ENCODE measurements around the gene ZEB1. TPM values are rescaled to one million over a fixed set of nuclear protein-coding genes. Genes with fewer than 3 reads are reported as not detected.
A peak's percentile ranks its signal among the peaks of the same experiment; 100 is the strongest.

ZEB1 gene
- total RNA-seq, result 100 to 1,000 TPM in 1 of 8 experiments, 10 to 100 TPM in 7; 14.8 to 104 (median 50.3) TPM

DNA sequence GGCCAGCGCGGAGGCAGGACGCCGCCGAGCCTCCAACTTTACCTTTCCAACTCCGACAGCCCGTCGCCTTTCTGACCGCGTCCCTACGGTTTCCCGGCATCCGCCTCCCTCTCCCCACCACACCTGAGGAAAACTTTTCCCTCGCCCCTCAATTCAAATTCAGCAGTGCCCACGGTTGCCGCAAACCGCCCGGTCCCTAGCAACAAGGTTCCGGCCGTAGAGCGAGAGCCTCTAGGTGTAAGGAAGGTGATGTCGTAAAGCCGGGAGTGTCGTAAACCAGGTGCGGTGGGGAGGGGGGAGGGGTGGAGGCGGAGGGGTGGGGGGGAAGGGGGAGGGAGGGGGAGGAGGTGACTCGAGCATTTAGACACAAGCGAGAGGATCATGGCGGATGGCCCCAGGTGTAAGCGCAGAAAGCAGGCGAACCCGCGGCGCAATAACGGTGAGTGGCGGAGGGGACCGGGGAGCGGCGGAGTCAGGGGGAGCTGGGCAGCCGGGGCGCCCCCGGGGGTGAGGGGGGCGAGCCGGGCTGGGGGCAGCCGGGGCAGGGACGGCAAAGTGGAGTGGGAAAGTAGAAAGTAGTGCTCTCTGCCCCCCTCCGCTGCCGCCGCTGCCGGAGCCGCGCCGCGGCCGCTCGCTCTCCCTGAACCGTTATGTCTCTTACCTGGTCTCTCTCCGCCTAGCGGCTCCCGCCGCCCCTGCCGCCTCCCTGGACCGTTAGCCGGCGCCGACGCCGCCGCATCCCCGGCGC, at the start of gene ZEB1:
Gene ZEB1, plus strand, starts transcription at position 363 of the 748 bp plus-strand sequence. Its CDS starts 19 bp downstream, at position 382.
- in situ Hi-C loops (cut with MboI; ENCODE audit: low pct_unique_long_range_greater_than_20kb in 2 of 9, low sequenced_read_pairs in 9 of 9, unreplicated experiment in 9 of 9), result loop anchor here in 2 of 9 experiments (25.0 kb wide), 1 partner anchor 532 kb away; no protein-coding TSS in a partner anchor
- ATAC-seq (replicated peaks in 6 of 8), result peak; percentile 60 to 82 (median 68)
- WGBS, 10 experiments, result 0 to 5% methylated on average over 2 to 4 of the region's 71 CpGs; no CpG with 5 or more reads in 8 of the 10 experiments
- Histone ChIP-seq H3K4me3 (peak within 1 kb of the TSS; percentile 88 to 100 (median 99)), H3K4me1 (replicated peaks in 1 of 2) (peaks cover 8 to 9% of the 10 kb centered on the region in 2 donors), H3K27ac (peak within 1 kb of the TSS; percentile 75 to 84)

DNA sequence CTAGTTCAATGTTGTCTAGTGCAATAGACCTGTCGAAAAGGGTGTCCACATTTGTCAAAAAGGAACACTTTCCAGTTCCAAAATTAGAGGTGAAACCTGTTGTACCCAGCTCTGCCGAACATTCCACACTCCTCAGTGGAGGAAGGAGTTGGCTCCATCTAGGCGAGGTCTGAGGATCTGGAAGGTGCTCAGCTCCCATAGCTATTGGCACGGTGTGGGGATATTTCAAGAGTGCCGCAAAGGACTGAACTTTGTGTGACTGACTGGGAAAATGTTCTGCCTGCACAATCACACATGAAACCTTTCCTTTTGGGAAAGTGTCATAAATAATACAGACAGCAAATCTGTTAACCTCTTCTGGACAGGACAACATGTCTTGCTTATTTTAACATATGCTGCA, 48.1 kb upstream of the ZEB1 start:
- in situ Hi-C loops (cut with MboI; ENCODE audit: low pct_unique_long_range_greater_than_20kb in 2 of 9, low sequenced_read_pairs in 9 of 9, unreplicated experiment in 9 of 9), result no loop called here
- WGBS, 10 experiments, result 67 to 100% (median 91%) methylated on average over 1 to 5 of the region's 5 CpGs; no CpG with 5 or more reads in 2 of the 10 experiments

DNA sequence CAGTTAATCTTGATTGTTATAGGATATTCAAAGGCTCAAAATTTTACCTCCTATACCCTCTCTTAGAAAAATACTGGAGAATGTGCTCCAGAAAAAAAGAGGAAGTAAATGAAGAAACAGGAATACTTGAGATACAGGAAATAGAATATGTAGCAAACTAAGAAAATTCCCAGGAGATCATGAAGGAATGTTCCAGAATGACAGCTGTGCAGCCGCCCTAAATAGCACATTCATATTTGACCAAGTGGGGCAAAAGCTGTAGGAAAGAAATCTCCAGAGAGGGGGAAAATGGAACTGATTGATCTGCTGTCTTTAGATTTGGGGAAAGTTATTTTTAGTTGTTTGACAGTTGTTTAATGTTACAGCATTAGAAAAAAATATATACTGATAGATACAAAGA, 46.2 kb upstream of the ZEB1 start:
- 71 to 100% (median 100%) methylated on average over 1 of the region's 1 CpG; no CpG with 5 or more reads in 1 of the 10 experiments for WGBS, 10 experiments

More for the DNA sequence above, 48.1 kb upstream of the ZEB1 start:
- no peak for ATAC-seq (replicated peaks in 6 of 8)
- Histone ChIP-seq H3K4me1 (replicated peaks in 1 of 2) (peaks cover 3 to 11% of the 10 kb centered on the region in 2 donors), H3K4me3 (no peak overlapping the region), H3K27ac (no peak overlapping the region)

DNA sequence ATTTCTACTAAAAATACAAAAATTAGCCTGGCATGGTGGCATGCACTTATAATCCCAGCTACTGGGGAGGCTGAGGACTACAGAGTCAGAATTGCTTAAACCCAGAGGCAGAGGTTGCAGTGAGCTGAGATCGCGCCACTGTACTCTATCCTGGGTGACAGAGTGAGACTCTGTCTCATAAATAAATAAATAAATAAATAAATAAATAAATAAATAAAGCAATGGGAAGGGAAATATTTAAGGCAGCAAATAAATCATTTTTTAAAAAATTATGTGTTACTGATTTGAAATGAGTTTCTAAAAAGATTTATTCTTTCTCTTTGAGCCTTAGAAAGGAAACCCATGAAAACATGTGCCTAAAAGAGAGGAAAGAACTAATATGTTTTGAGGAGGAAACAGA, 45.2 kb upstream of the ZEB1 start:
- WGBS, 10 experiments, result 92 to 100% (median 100%) methylated on average over 2 of the region's 2 CpGs; no CpG with 5 or more reads in 5 of the 10 experiments
- no peak for ATAC-seq (replicated peaks in 6 of 8)
- in situ Hi-C loops (cut with MboI; ENCODE audit: low pct_unique_long_range_greater_than_20kb in 2 of 9, low sequenced_read_pairs in 9 of 9, unreplicated experiment in 9 of 9), result no loop called here
- peaks cover 2 to 4% of the 10 kb centered on the region in 2 donors for H3K4me1 ChIP-seq (replicated peaks in 1 of 2)
- no peak overlapping the region for H3K4me3 ChIP-seq
- no peak overlapping the region for H3K27ac ChIP-seq

More for the DNA sequence above, 46.2 kb upstream of the ZEB1 start:
- no peak overlapping the region for H3K4me3 ChIP-seq
- H3K27ac ChIP-seq, result no peak overlapping the region
- ATAC-seq (replicated peaks in 6 of 8), result no peak
- in situ Hi-C loops (cut with MboI; ENCODE audit: low pct_unique_long_range_greater_than_20kb in 2 of 9, low sequenced_read_pairs in 9 of 9, unreplicated experiment in 9 of 9), result no loop called here
- peaks cover 3 to 11% of the 10 kb centered on the region in 2 donors for H3K4me1 ChIP-seq (replicated peaks in 1 of 2)

DNA sequence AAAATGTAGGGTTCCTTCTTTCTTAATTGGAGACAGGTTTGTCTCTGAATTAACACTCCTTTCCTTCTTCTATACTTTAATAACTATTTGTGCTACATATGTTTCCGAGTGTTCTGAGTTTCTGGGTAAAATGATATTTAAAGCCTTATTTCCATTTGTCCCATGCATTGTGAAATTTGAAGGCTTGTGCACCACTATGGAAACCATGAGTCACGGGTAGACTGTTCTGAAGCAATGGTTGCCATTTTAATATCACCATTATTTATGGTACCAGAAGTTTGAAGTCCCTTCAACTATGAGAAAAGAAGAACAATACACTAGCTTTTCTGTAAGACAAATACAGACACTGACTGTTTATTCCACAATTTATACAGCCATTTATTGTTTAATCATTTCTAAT, 44.7 kb upstream of the ZEB1 start:
- ATAC-seq (replicated peaks in 6 of 8), result no peak
- WGBS, 10 experiments, result 38 to 100% (median 83%) methylated on average over 1 to 2 of the region's 2 CpGs; no CpG with 5 or more reads in 1 of the 10 experiments
- H3K4me3 ChIP-seq, result no peak overlapping the region
- no peak overlapping the region for H3K27ac ChIP-seq
- in situ Hi-C loops (cut with MboI; ENCODE audit: low pct_unique_long_range_greater_than_20kb in 2 of 9, low sequenced_read_pairs in 9 of 9, unreplicated experiment in 9 of 9), result no loop called here
- H3K4me1 ChIP-seq (replicated peaks in 1 of 2), result no peaks in the 10 kb centered on the region

DNA sequence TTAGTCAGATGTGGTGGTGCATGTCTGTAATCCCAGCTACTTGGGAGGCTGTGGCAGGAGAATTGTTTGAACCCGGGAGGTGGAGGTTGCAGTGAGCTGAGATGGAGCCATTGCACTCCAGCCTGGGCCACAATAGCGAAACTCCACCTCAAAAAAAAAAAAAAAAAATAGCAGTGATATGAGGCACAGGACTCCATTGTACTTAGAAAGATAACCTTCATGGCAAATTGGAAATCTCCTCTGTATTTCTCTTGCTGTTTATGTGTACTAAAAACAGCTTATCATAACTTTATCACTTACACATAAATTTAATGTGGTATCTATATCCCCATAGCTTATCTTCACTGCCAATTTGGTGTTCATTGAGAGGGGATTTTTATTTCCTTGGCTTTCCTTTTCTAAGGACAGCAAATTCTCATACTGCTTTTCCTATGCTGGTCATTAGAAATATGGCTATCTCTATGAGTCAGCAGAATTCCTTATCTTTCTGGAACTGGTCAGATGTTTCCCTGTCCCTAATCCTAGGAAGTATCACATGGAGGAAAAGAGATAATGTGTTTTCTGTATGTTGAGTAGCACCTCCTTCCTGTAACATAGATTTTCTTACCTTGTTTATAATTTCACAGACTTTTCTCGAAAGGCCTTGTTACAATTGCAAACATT, 40.6 kb upstream of the ZEB1 start:
- WGBS, 10 experiments, result 77 to 100% (median 93%) methylated on average over 1 to 3 of the region's 3 CpGs; no CpG with 5 or more reads in 1 of the 10 experiments
- no peak overlapping the region for H3K27ac ChIP-seq
- no peak overlapping the region for H3K4me3 ChIP-seq
- H3K4me1 ChIP-seq (replicated peaks in 1 of 2), result no peaks in the 10 kb centered on the region
- in situ Hi-C loops (cut with MboI; ENCODE audit: low pct_unique_long_range_greater_than_20kb in 2 of 9, low sequenced_read_pairs in 9 of 9, unreplicated experiment in 9 of 9), result no loop called here
- no peak for ATAC-seq (replicated peaks in 6 of 8)

DNA sequence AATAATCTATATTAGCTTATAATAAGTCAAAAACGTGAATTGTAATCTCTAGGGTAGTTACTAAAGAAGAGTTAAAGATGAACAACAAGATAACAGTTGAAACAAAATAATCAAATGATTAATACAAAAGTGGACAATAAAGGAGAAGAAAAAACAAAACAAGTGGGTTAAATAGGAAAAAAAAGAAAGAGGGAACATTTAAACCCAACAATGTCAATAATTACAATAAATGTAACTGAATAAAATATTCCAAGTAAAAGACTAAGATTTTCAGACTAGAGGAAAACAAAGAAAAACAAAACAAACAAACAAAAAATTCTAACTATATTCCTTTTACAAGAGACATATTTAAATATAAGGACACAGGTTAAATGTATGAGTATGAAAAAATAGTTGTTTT, 38.0 kb upstream of the ZEB1 start:
- ATAC-seq (replicated peaks in 6 of 8), result no peak

DNA sequence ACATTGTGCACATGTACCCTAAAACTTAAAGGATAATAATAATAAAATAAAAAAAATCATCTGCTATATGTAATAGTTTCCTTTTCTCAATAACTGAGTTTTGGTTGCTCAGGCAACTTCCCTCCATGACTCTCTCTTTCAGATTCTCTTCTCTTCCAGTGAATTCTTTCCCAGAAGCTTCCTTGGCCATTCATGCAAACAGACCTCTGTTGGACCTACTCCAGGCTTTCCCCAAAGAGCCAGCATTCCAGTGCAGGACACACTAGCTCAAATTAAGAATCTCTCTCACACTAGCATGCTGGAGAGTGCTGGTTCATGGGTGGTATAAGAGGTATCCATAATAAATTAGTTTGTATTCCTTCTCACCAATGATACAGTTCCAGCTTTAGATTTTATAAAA, 31.0 kb upstream of the ZEB1 start:
- Histone ChIP-seq H3K4me1 (replicated peaks in 1 of 2) (no peaks in the 10 kb centered on the region), H3K4me3 (no peak overlapping the region), H3K27ac (no peak overlapping the region)
- in situ Hi-C loops (cut with MboI; ENCODE audit: low pct_unique_long_range_greater_than_20kb in 2 of 9, low sequenced_read_pairs in 9 of 9, unreplicated experiment in 9 of 9), result no loop called here
- no peak for ATAC-seq (replicated peaks in 6 of 8)

More for the DNA sequence above, 38.0 kb upstream of the ZEB1 start:
- Histone ChIP-seq H3K27ac (no peak overlapping the region), H3K4me1 (replicated peaks in 1 of 2) (no peaks in the 10 kb centered on the region), H3K4me3 (no peak overlapping the region)
- 17 to 90% (median 71%) methylated on average over 1 of the region's 1 CpG for WGBS, 10 experiments
- in situ Hi-C loops (cut with MboI; ENCODE audit: low pct_unique_long_range_greater_than_20kb in 2 of 9, low sequenced_read_pairs in 9 of 9, unreplicated experiment in 9 of 9), result no loop called here

DNA sequence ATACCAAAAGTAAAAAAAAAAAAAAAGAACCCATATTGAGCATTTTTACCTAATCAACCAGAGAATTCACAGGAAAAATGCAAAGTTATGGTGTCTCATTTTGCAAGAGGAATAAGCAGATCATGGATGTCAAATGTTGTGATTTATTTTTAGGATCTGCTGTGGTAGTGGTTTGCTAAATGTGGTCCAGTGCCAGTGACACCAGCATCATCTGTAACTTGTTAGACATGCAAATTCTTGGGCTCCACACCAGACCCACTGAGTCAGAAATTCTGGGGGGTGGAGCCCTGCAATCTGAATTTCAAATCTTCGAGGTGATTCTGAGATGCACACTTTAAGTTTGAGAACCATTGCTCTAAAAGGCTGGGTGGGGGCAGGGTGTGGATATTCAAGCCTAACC, 30.1 kb upstream of the ZEB1 start:
- Histone ChIP-seq H3K27ac (no peak overlapping the region), H3K4me3 (no peak overlapping the region), H3K4me1 (replicated peaks in 1 of 2) (no peaks in the 10 kb centered on the region)
- 0 to 100% (median 63%) methylated on average over 1 of the region's 1 CpG; no CpG with 5 or more reads in 5 of the 10 experiments for WGBS, 10 experiments
- ATAC-seq (replicated peaks in 6 of 8), result peak in 2 of 8 experiments; percentile 62 to 79
- in situ Hi-C loops (cut with MboI; ENCODE audit: low pct_unique_long_range_greater_than_20kb in 2 of 9, low sequenced_read_pairs in 9 of 9, unreplicated experiment in 9 of 9), result no loop called here

DNA sequence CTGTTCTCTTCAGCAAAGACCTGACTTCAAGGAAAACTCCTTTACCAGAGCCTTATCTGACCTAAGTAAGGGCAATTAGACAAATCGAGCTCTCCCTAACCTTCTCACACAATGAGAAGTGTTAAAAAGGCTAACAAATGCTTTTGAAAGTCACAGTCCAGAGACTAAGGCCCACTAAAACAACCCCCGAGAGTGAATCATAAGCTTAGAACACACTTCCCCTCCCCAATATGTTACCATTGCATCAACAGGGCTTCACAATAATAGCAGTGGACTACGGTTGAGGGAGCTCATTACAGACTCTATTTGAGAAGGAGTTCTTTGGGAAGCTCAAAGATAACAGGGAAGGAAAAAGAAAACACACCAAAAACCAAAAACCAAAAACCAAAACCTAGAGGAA, 28.6 kb upstream of the ZEB1 start:
- WGBS, 10 experiments, result 53 to 100% (median 81%) methylated on average over 1 to 3 of the region's 3 CpGs; no CpG with 5 or more reads in 1 of the 10 experiments
- no peaks in the 10 kb centered on the region for H3K4me1 ChIP-seq (replicated peaks in 1 of 2)
- no peak overlapping the region for H3K27ac ChIP-seq
- no peak overlapping the region for H3K4me3 ChIP-seq
- in situ Hi-C loops (cut with MboI; ENCODE audit: low pct_unique_long_range_greater_than_20kb in 2 of 9, low sequenced_read_pairs in 9 of 9, unreplicated experiment in 9 of 9), result no loop called here
- ATAC-seq (replicated peaks in 6 of 8), result no peak

DNA sequence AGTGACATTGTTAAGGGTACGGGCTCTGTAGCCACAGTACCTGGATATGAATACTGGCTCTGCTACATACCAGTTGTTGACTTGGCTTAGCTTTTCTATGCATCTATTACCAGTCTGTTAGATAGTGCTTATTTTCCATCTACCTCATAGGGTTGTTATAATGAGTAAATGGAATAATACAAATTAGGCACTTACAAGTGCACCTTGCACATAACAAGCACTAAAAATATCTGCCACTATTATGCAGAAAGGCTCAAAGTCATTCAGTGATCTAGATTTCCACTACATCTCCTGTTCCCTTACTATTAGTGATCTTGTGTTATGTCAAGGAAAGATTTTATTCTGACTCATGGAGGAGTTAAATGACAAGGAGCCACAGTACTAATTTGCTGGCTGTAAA, 27.9 kb upstream of the ZEB1 start:
- 60 to 100% methylated on average over 1 of the region's 1 CpG; no CpG with 5 or more reads in 8 of the 10 experiments for WGBS, 10 experiments
- ATAC-seq (replicated peaks in 6 of 8), result no peak

DNA sequence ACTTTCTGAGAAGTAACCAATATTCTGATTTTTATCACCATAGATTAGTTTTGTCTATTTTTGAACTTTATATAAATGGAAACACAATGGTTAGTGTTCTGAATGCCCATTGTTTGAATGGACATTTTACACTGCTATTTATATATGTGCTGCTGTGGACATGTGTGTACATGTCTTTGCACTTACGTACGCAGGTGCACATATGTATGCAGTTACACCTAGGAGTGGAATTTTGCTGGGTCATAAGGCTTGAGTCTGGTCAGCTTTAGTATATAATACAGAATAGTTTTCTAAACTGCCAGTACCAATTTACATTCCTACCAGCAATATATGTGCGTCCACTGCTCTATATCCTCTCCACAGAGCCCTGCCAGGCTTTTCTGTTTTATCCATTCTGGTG, 24.5 kb upstream of the ZEB1 start:
- in situ Hi-C loops (cut with MboI; ENCODE audit: low pct_unique_long_range_greater_than_20kb in 2 of 9, low sequenced_read_pairs in 9 of 9, unreplicated experiment in 9 of 9), result no loop called here
- no peak overlapping the region for H3K4me3 ChIP-seq
- ATAC-seq (replicated peaks in 6 of 8), result peak in 1 of 8 experiments; percentile 75
- no peak overlapping the region for H3K27ac ChIP-seq
- WGBS, 10 experiments, result 60 to 100% (median 89%) methylated on average over 1 to 3 of the region's 3 CpGs
- H3K4me1 ChIP-seq (replicated peaks in 1 of 2), result no peaks in the 10 kb centered on the region

More for the DNA sequence above, 27.9 kb upstream of the ZEB1 start:
- Histone ChIP-seq H3K27ac (no peak overlapping the region), H3K4me3 (no peak overlapping the region), H3K4me1 (replicated peaks in 1 of 2) (no peaks in the 10 kb centered on the region)
- in situ Hi-C loops (cut with MboI; ENCODE audit: low pct_unique_long_range_greater_than_20kb in 2 of 9, low sequenced_read_pairs in 9 of 9, unreplicated experiment in 9 of 9), result no loop called here

DNA sequence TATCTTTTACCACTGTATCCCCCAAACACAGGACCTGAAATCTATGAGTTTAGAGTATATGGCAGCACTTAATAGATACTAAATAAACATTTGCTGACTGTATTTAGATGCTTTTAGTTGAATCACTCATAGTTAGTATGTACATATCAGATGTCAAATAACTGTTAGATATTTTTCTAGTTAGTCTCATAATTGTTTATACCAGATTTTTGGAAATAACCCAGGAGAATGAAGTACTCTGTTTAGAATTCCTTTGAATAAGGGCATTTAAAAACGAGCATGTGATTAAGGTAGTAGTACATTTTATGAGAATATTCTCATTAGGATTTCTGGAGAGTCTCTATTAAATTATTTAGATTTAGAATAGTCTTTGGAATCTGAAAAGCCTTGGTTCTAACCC, 22.3 kb upstream of the ZEB1 start:
- in situ Hi-C loops (cut with MboI; ENCODE audit: low pct_unique_long_range_greater_than_20kb in 2 of 9, low sequenced_read_pairs in 9 of 9, unreplicated experiment in 9 of 9), result no loop called here
- Histone ChIP-seq H3K4me1 (replicated peaks in 1 of 2) (no peaks in the 10 kb centered on the region), H3K4me3 (no peak overlapping the region), H3K27ac (no peak overlapping the region)
- WGBS, 10 experiments, result 0 to 100% (median 70%) methylated on average over 1 of the region's 1 CpG; no CpG with 5 or more reads in 2 of the 10 experiments
- no peak for ATAC-seq (replicated peaks in 6 of 8)

Data from motor neuron (in vitro differentiated cells).